Activated CD8-positive, alpha-beta T cell treated with anti-CD3 and anti-CD28 coated beads for 36 hours (primary cell): ENCODE data around the gene BHLHE40. TPM values are rescaled to one million over a fixed set of nuclear protein-coding genes. Genes with fewer than 3 reads are reported as not detected.

Source experiments
- ATAC-seq: fragments of 200-7000 bp; cut with Tn5 transposase; one replicate; pipeline ENCODE4 v1.10.0; 2021; ENCODE audit warnings: mild to moderate bottlenecking, moderate library complexity
- CTCF ChIA-PET: fragments of 350-600 bp; sonication (Branson Sonifier 250); formaldehyde crosslinking; loops from one replicate; lab custom pipeline; 2021; ENCODE audit warnings: antibody characterized with exemption; lab: Charles Lee
- POLR2A ChIA-PET: fragments of 350-600 bp; sonication (Branson Sonifier 250); formaldehyde crosslinking; loops from one replicate; lab custom pipeline; 2021; ENCODE audit warnings: antibody characterized with exemption; lab: Charles Lee
- DNase-seq: peaks from one replicate; pipeline ENCODE4 v3.0.0-alpha.2; 2020
- H3K27ac Mint-ChIP-seq: one replicate; pipeline ENCODE4 v1.8.0; 2021; ENCODE audit warnings: mild to moderate bottlenecking, mixed read lengths
- H3K27me3 Mint-ChIP-seq: one replicate; pipeline ENCODE4 v1.8.0; 2021; ENCODE audit warnings: mixed read lengths
- H3K36me3 Mint-ChIP-seq: one replicate; pipeline ENCODE4 v1.8.0; 2021; ENCODE audit warnings: low read depth, mixed read lengths
- H3K4me1 Mint-ChIP-seq: one replicate; pipeline ENCODE4 v1.8.0; 2021; ENCODE audit warnings: low read depth, mixed read lengths
- H3K4me3 Mint-ChIP-seq: one replicate; pipeline ENCODE4 v1.8.0; 2021; ENCODE audit warnings: mild to moderate bottlenecking, moderate library complexity, mixed read lengths
- H3K9me3 Mint-ChIP-seq: one replicate; pipeline ENCODE4 v1.8.0; 2021; ENCODE audit warnings: mixed read lengths
- intact Hi-C: fragments of 100-400 bp; cut with micrococcal nuclease; formaldehyde crosslinking; loops from one replicate; pipeline ENCODE4 v1.10.0; 2022
- total RNA-seq, 2 experiments: library from RNA; stranded (reverse); gene quantifications; one replicate each; pipeline ENCODE4 v1.2.3, GENCODE V29; 2021
- TF ChIP-seq, protein P1 (sequence below): fragments of 200-600 bp; IDR thresholded peaks from one replicate; pipeline ENCODE4 v1.8.0; 2022; ENCODE audit warnings: antibody characterized with exemption, mild to moderate bottlenecking

BHLHE40 gene
- total RNA-seq, 2 experiments from 2014 or later = 456 to 470 TPM

GRCh38 chr3:5021116-5022092, 42.2 kb downstream of the BHLHE40 start:
- TF ChIP-seq, protein P1, sequence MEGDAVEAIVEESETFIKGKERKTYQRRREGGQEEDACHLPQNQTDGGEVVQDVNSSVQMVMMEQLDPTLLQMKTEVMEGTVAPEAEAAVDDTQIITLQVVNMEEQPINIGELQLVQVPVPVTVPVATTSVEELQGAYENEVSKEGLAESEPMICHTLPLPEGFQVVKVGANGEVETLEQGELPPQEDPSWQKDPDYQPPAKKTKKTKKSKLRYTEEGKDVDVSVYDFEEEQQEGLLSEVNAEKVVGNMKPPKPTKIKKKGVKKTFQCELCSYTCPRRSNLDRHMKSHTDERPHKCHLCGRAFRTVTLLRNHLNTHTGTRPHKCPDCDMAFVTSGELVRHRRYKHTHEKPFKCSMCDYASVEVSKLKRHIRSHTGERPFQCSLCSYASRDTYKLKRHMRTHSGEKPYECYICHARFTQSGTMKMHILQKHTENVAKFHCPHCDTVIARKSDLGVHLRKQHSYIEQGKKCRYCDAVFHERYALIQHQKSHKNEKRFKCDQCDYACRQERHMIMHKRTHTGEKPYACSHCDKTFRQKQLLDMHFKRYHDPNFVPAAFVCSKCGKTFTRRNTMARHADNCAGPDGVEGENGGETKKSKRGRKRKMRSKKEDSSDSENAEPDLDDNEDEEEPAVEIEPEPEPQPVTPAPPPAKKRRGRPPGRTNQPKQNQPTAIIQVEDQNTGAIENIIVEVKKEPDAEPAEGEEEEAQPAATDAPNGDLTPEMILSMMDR = no peak
- Mint-ChIP-seq H3K4me3 (peak overlapping the region; percentile 29), H3K9me3 (no peaks in the 10 kb centered on the region), H3K27ac (peak overlapping the region; percentile 91), H3K36me3 (no peaks in the 10 kb centered on the region), H3K4me1 (peaks cover 76% of the 10 kb centered on the region), H3K27me3 (no peaks in the 10 kb centered on the region)
- ChIA-PET POLR2A (interaction anchor here (0.8 to 17.9 kb wide), 6 partner anchors 10 to 207 kb away, joined by 3 to 276 read pairs (median 5); partner anchors contain the start of gene BHLHE40), CTCF (interaction anchor here (0.7 to 8.1 kb wide), 11 partner anchors 10 to 310 kb away, joined by 3 to 110 read pairs (median 5); partner anchors contain the start of gene BHLHE40)
- ATAC-seq = peak; percentile 43
- intact Hi-C loops = loop anchor here (5.0 kb wide), 2 partner anchors 39 to 174 kb away; no protein-coding TSS in a partner anchor
- DNase-seq = peak; percentile 56

DNA sequence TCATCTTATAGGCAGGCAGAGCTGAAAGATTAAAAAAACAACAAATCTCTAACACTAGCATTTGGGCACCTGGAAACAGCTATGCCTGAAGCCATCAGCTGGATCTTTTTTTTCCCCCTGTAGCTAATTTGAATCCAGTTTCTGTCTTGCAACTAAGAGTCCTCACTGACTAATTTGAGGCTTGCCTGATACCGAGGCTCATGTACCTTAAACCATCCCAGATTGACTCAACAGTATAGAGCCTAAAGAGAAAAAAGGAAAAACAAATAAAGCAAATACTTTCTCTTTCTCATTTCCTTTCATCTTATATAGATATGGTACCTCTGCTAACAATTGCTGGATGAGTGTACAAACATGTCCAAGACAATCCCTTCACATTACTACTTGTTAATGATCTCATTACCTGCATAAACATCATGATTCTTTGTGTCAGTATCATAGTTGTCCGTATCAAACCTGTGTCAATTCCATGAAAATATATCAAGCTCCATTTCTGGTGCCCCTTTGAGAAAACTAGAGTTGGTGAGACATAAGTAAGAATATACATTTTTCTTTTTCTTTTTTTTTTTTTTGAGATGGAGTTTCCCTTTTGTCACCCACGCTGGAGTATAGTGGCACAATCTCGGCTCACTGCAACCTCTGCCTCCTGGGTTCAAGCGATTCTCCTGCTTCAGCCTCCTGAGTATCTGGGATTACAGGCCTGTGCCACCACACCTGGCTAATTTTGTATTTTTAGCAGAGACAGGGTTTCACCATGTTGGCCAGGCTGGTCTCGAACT, 43.1 kb downstream of the BHLHE40 start:
- DNase-seq (peak; percentile 59), ATAC-seq (peak; percentile 71)
- POLR2A ChIA-PET = interaction anchor here (0.6 to 17.9 kb wide), 9 partner anchors 11 to 208 kb away, joined by 3 to 276 read pairs (median 6); partner anchors contain the start of gene BHLHE40
- intact Hi-C loops = loop anchor here (5.0 kb wide), 2 partner anchors 40 to 175 kb away; no protein-coding TSS in a partner anchor
- Mint-ChIP-seq H3K9me3 (no peaks in the 10 kb centered on the region), H3K4me3 (peak overlapping the region; percentile 29), H3K4me1 (peaks cover 72% of the 10 kb centered on the region), H3K36me3 (no peaks in the 10 kb centered on the region), H3K27ac (peak overlapping the region; percentile 91), H3K27me3 (no peaks in the 10 kb centered on the region)
- TF ChIP-seq, protein P1 = no peak
- CTCF ChIA-PET = interaction anchor here (0.7 to 8.1 kb wide), 13 partner anchors 11 to 311 kb away, joined by 3 to 110 read pairs (median 4); partner anchors contain the start of gene BHLHE40

- CTCF ChIA-PET = interaction anchor here (0.8 to 8.1 kb wide), 10 partner anchors 11 to 311 kb away, joined by 3 to 110 read pairs (median 4); partner anchors contain the start of gene BHLHE40
- DNase-seq (peak; percentile 37), ATAC-seq (no peak)
- H3K27ac Mint-ChIP-seq = peak overlapping the region; percentile 73
- intact Hi-C loops = loop anchor here (5.0 kb wide), 2 partner anchors 41 to 176 kb away; no protein-coding TSS in a partner anchor
- POLR2A ChIA-PET = interaction anchor here (0.8 to 17.9 kb wide), 9 partner anchors 12 to 201 kb away, joined by 3 to 276 read pairs (median 4); partner anchors contain the start of gene BHLHE40
- H3K4me1 Mint-ChIP-seq = peaks cover 75% of the 10 kb centered on the region
- no peaks in the 10 kb centered on the region for H3K27me3 Mint-ChIP-seq
- no peak overlapping the region for H3K4me3 Mint-ChIP-seq
- TF ChIP-seq, protein P1 = no peak
- no peaks in the 10 kb centered on the region for H3K9me3 Mint-ChIP-seq
- no peaks in the 10 kb centered on the region for H3K36me3 Mint-ChIP-seq
Measured at GRCh38 chr3:5022966-5023776, 43.9 kb downstream of the BHLHE40 start.

DNA sequence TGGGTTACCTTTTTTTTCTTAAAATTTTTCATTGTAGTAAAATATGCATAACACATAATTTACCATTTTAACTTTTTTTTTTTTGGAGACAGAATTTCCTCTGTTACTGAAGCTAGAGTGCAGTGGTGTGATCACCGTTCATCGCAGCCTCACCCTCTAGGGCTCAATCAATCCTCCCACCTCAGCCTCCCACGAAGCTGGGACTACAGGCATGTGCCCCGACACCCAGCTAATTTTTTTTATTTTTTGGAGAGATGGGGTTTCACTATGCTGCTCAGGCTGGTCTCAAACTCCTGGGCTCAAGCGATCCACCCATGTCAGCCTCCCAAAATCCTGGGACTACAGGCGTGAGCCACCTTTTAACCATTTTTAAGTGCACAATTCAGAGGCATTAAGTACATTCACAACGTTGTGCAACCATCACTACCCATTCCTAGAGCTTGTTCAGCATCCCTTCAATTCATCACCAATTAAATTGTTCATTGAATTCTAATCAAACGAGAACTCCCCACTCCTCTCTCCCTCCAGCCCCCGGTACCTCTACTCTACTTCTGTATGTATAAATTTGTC, 44.6 kb downstream of the BHLHE40 start:
- H3K9me3 Mint-ChIP-seq = no peaks in the 10 kb centered on the region
- no peak overlapping the region for H3K4me3 Mint-ChIP-seq
- CTCF ChIA-PET = interaction anchor here (0.8 to 8.1 kb wide), 7 partner anchors 11 to 312 kb away, joined by 3 to 110 read pairs (median 4); partner anchors contain the start of gene BHLHE40
- intact Hi-C loops = loop anchor here (5.0 kb wide), 2 partner anchors 42 to 177 kb away; no protein-coding TSS in a partner anchor
- no peaks in the 10 kb centered on the region for H3K27me3 Mint-ChIP-seq
- no peaks in the 10 kb centered on the region for H3K36me3 Mint-ChIP-seq
- DNase-seq (no peak), ATAC-seq (no peak)
- H3K27ac Mint-ChIP-seq = peak overlapping the region; percentile 23
- TF ChIP-seq, protein P1 = no peak
- peaks cover 69% of the 10 kb centered on the region for H3K4me1 Mint-ChIP-seq
- POLR2A ChIA-PET = interaction anchor here (0.7 to 17.9 kb wide), 9 partner anchors 13 to 312 kb away, joined by 3 to 276 read pairs (median 4); partner anchors contain the start of gene BHLHE40
